A549 treated with GW870086 at 1 μM for 4 hours (cell line): ENCODE data around the gene IMMT. TPM values are rescaled to one million over a fixed set of nuclear protein-coding genes. Genes with fewer than 3 reads are reported as not detected.

Source experiments
- total RNA-seq: library from RNA; stranded (reverse); fragments of 200-300 nt; extraction: Qiagen RNA extraction; gene quantifications from 5 replicates; pipeline ENCODE4 v1.2.3, GENCODE V29; 2022; ENCODE audit warnings: low read depth

The IMMT gene
- total RNA-seq: 103 to 112 TPM (median 108 TPM) in 5 replicates

GRCh38 chr2:86195055-86195807 is at the start of gene IMMT:
IMMT (minus strand) TSS chr2:86195462; CDS start chr2:86195382, 80 bp downstream.

GRCh38 chr2:86105969-86106945 is 89.0 kb downstream of the IMMT start, which contains the start of gene PTCD3:
PTCD3 (plus strand) TSS chr2:86106235; CDS start chr2:86106248, 13 bp downstream.

GRCh38 chr2:86105252-86105968 is 89.9 kb downstream of the IMMT start, which contains the start of gene POLR1A:
POLR1A (minus strand) TSS chr2:86105886; CDS start chr2:86105776, 110 bp downstream.

Other genes with a start within 250 kb of the IMMT start
- gene POLR1A, start 89.6 kb downstream of the IMMT start, total RNA-seq: 19.1 to 26.1 TPM (median 21.4 TPM) in 5 replicates
- 50.5 to 76.1 TPM (median 70.9 TPM) in 5 replicates for gene PTCD3, start 89.2 kb downstream of the IMMT start, total RNA-seq
- gene MRPL35, start 4.0 kb upstream of the IMMT start, total RNA-seq: 62.3 to 108 TPM (median 74.8 TPM) in 5 replicates
- gene REEP1, start 142.2 kb upstream of the IMMT start, total RNA-seq: 0.77 to 1.1 TPM (median 1.1 TPM) in 5 replicates
- gene KDM3A, start 245.9 kb upstream of the IMMT start, total RNA-seq: 21.2 to 29.8 TPM (median 24.8 TPM) in 5 replicates